HEK293 (cell line): ENCODE measurements around the gene CLDN10.

Source experiments
- REPIN1 ChIP-seq: fragments of 450-650 bp; formaldehyde crosslinking; IDR thresholded peaks from 2 replicates; pipeline ENCODE4 v1.5.1; 2017; ENCODE audit warnings: missing biosample characterization, missing genetic modification characterization, low read depth
- ZNF10 ChIP-seq: fragments of 450-650 bp; formaldehyde crosslinking; IDR thresholded peaks from 2 replicates; pipeline ENCODE4 v1.5.1; 2017; ENCODE audit warnings: missing biosample characterization, missing genetic modification characterization
- ZNF292 ChIP-seq: fragments of 450-650 bp; formaldehyde crosslinking; IDR thresholded peaks from 2 replicates; pipeline ENCODE4 v1.5.1; 2016; ENCODE audit warnings: low read depth, missing biosample characterization, missing genetic modification characterization, borderline replicate concordance
- ZNF514 ChIP-seq: fragments of 450-650 bp; formaldehyde crosslinking; IDR thresholded peaks from 2 replicates; pipeline ENCODE4 v1.5.1; 2016; ENCODE audit warnings: missing biosample characterization, missing genetic modification characterization
- ZNF707 ChIP-seq: fragments of 450-650 bp; formaldehyde crosslinking; IDR thresholded peaks from 2 replicates; pipeline ENCODE4 v1.5.1; 2016; ENCODE audit warnings: missing biosample characterization, missing genetic modification characterization
- ZSCAN18 ChIP-seq: fragments of 450-650 bp; formaldehyde crosslinking; IDR thresholded peaks from 2 replicates; pipeline ENCODE4 v1.5.1; 2016; ENCODE audit warnings: missing biosample characterization, missing genetic modification characterization
- TF ChIP-seq, protein P1 (sequence below): fragments of 450-650 bp; formaldehyde crosslinking; IDR thresholded peaks from 2 replicates; pipeline ENCODE4 v1.5.1; 2016; ENCODE audit warnings: missing biosample characterization, missing genetic modification characterization

- TF ChIP-seq, protein P1, sequence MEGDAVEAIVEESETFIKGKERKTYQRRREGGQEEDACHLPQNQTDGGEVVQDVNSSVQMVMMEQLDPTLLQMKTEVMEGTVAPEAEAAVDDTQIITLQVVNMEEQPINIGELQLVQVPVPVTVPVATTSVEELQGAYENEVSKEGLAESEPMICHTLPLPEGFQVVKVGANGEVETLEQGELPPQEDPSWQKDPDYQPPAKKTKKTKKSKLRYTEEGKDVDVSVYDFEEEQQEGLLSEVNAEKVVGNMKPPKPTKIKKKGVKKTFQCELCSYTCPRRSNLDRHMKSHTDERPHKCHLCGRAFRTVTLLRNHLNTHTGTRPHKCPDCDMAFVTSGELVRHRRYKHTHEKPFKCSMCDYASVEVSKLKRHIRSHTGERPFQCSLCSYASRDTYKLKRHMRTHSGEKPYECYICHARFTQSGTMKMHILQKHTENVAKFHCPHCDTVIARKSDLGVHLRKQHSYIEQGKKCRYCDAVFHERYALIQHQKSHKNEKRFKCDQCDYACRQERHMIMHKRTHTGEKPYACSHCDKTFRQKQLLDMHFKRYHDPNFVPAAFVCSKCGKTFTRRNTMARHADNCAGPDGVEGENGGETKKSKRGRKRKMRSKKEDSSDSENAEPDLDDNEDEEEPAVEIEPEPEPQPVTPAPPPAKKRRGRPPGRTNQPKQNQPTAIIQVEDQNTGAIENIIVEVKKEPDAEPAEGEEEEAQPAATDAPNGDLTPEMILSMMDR (tag by site-specific recombination): no peak
- TF ChIP-seq ZNF292 (tag by site-specific recombination) (no peak), ZNF10 (no peak), ZSCAN18 (no peak), ZNF514 (no peak), ZNF707 (tag by site-specific recombination) (no peak), REPIN1 (tag by site-specific recombination) (no peak)
These were observed 46.5 kb upstream of the CLDN10 start for GRCh38 chr13:95505986-95506385.
